GM12878 (cell line): ENCODE measurements around the gene PAX1.

Source experiments
- BMI1 ChIP-seq: fragments of 450-650 bp; IDR thresholded peaks from 2 replicates; pipeline ENCODE4 v1.6.1; 2016; ENCODE audit warnings: mild to moderate bottlenecking, moderate library complexity, borderline replicate concordance
- CEBPB ChIP-seq, 2 experiments: fragments of 150-350 bp in 1 of 2; IDR thresholded peaks; 2 replicates each; pipeline ENCODE4 v1.6.1; 2012 to 2014; ENCODE audit warnings: low read depth in 2 of 2, low read length in 2 of 2, borderline replicate concordance in 1 of 2, inconsistent platforms in 1 of 2
- CTCF ChIP-seq, 3 experiments: IDR thresholded peaks in 2 of 3; conservative IDR thresholded peaks in 1 of 3; 2 replicates each; pipeline ENCODE4 v1.5.1; 2011; ENCODE audit warnings: low read depth in 3 of 3, low read length in 3 of 3, mild to moderate bottlenecking in 3 of 3, control low read depth in 2 of 3, moderate library complexity in 2 of 3, inconsistent platforms in 1 of 3, mixed read lengths in 1 of 3; ENCODE audit not compliant: control insufficient read depth in 2 of 3, insufficient read depth in 1 of 3; ENCODE audit errors: extremely low read depth in 1 of 3
- DPF2 ChIP-seq: fragments of 450-650 bp; IDR thresholded peaks from 2 replicates; pipeline ENCODE4 v1.6.1; 2017; ENCODE audit warnings: mild to moderate bottlenecking
- ETV6 ChIP-seq, 2 experiments: fragments of 450-650 bp in 1 of 2; IDR thresholded peaks in 1 of 2; conservative IDR thresholded peaks in 1 of 2; 2 replicates each; pipeline ENCODE4 v1.6.1; 2014; ENCODE audit warnings: antibody characterized with exemption in 1 of 2, borderline replicate concordance in 1 of 2, low read depth in 1 of 2, mild to moderate bottlenecking in 1 of 2, moderate library complexity in 1 of 2
- EZH2 ChIP-seq: IDR thresholded peaks from 2 replicates; pipeline ENCODE4 v1.6.1; 2012; ENCODE audit warnings: low read depth, mild to moderate bottlenecking, control low read depth, inconsistent platforms, low read length, borderline replicate concordance; ENCODE audit not compliant: control insufficient read depth
- MAX ChIP-seq: IDR thresholded peaks from 2 replicates; pipeline ENCODE4 v1.6.1; 2012; ENCODE audit warnings: low read depth, low read length, improper control_type of control experiment
- POLR2A ChIP-seq: IDR thresholded peaks from 2 replicates; pipeline ENCODE4 v1.6.1; 2011; ENCODE audit warnings: low read depth, mild to moderate bottlenecking, low read length
- POLR2AphosphoS5 ChIP-seq: IDR thresholded peaks from 2 replicates; pipeline ENCODE4 v1.6.1; 2011; ENCODE audit warnings: mild to moderate bottlenecking, low read length, inconsistent platforms
- SUZ12 ChIP-seq: fragments of 200-600 bp; sonication (generic); IDR thresholded peaks from one replicate; pipeline ENCODE4 v1.6.1; 2018; ENCODE audit warnings: antibody characterized with exemption, mild to moderate bottlenecking; ENCODE audit not compliant: unreplicated experiment

GRCh38 chr20:21739161-21739560 lies 33.7 kb downstream of the PAX1 start:
- TF ChIP-seq EZH2 (no peak), CTCF (IDR thresholded peaks at IDR 0.05 in 2 of 3, conservative IDR thresholded peaks at IDR 0.05 in 1 of 3; ENCODE audit: control insufficient read depth in 2 of 3, extremely low read depth in 1 of 3, insufficient read depth in 1 of 3, low read depth in 3 of 3, low read length in 3 of 3) (no peak), CEBPB (IDR thresholded peaks at IDR 0.05; ENCODE audit: borderline replicate concordance in 1 of 2, low read depth in 2 of 2, low read length in 2 of 2) (no peak), DPF2 (no peak), BMI1 (no peak), MAX (no peak), POLR2AphosphoS5 (no peak), SUZ12 (no peak), ETV6 (conservative IDR thresholded peaks at IDR 0.05 in 1 of 2, IDR thresholded peaks at IDR 0.05 in 1 of 2; ENCODE audit: borderline replicate concordance in 1 of 2, low read depth in 1 of 2) (no peak), POLR2A (no peak)
